Activated naive CD4-positive, alpha-beta T cell treated with anti-CD3 and anti-CD28 coated beads, Interleukin-2, amount 50 U/mL, for 16 hours (primary cell): ENCODE data around the gene FGB.

ENCODE experiments used
- DNase-seq: peaks from one replicate; pipeline ENCODE4 v3.0.0-alpha.2; 2020

The FGB gene

GRCh38 chr4:154597798-154598774 is 35.3 kb downstream of the FGB start:
- DNase-seq = no peak

GRCh38 chr4:154602404-154603020 is 39.7 kb downstream of the FGB start:
- no peak for DNase-seq

GRCh38 chr4:154603033-154603943 is 40.5 kb downstream of the FGB start:
- no peak for DNase-seq

GRCh38 chr4:154604696-154605200 is 41.9 kb downstream of the FGB start:
- no peak for DNase-seq

- no peak for DNase-seq
Observed at GRCh38 chr4:154606728-154607723, 44.2 kb downstream of the FGB start.

GRCh38 chr4:154608361-154609252 is 45.8 kb downstream of the FGB start:
- no peak for DNase-seq

GRCh38 chr4:154609532-154609931 is 46.7 kb downstream of the FGB start:
- DNase-seq = no peak

GRCh38 chr4:154610582-154610981 is 47.8 kb downstream of the FGB start:
- no peak for DNase-seq

- no peak for DNase-seq
Observed at GRCh38 chr4:154611833-154612232, 49.0 kb downstream of the FGB start.

GRCh38 chr4:154612472-154613414 is 49.9 kb downstream of the FGB start, which contains the start of gene FGG:
Gene FGG, minus strand, starts transcription at chr4:154612656. Its CDS starts 47 bp downstream, at chr4:154612609.
- DNase-seq = no peak

GRCh38 chr4:154614306-154614705 is 51.5 kb downstream of the FGB start:
- DNase-seq = no peak

- DNase-seq = no peak
Observed at GRCh38 chr4:154615211-154615610, 52.4 kb downstream of the FGB start.

- DNase-seq = no peak
Observed at GRCh38 chr4:154616287-154616686, 53.5 kb downstream of the FGB start.

- DNase-seq = no peak
Observed at GRCh38 chr4:154616731-154617130, 53.9 kb downstream of the FGB start.

GRCh38 chr4:154617820-154618317 is 55.1 kb downstream of the FGB start:
- no peak for DNase-seq

GRCh38 chr4:154618708-154619315 is 56.0 kb downstream of the FGB start:
- peak; percentile 59 for DNase-seq

- no peak for DNase-seq
Observed at GRCh38 chr4:154620111-154620510, 57.3 kb downstream of the FGB start.
